ENCODE data around the gene CDK4.

CDK4 gene

GRCh38 chr12:57738661-57739237 lies 13.4 kb downstream of the CDK4 start, which contains the start of gene AGAP2:
AGAP2 (minus strand) TSS chr12:57738742; CDS start chr12:57738246, 496 bp downstream.
- DNase-seq (ENCODE audit: low read depth), result no peak

GRCh38 chr12:57737467-57738460 lies 14.3 kb downstream of the CDK4 start:
- DNase-seq (ENCODE audit: low read depth), result no peak

GRCh38 chr12:57736741-57737466 lies 15.2 kb downstream of the CDK4 start:
- DNase-seq (ENCODE audit: low read depth), result no peak

DNA sequence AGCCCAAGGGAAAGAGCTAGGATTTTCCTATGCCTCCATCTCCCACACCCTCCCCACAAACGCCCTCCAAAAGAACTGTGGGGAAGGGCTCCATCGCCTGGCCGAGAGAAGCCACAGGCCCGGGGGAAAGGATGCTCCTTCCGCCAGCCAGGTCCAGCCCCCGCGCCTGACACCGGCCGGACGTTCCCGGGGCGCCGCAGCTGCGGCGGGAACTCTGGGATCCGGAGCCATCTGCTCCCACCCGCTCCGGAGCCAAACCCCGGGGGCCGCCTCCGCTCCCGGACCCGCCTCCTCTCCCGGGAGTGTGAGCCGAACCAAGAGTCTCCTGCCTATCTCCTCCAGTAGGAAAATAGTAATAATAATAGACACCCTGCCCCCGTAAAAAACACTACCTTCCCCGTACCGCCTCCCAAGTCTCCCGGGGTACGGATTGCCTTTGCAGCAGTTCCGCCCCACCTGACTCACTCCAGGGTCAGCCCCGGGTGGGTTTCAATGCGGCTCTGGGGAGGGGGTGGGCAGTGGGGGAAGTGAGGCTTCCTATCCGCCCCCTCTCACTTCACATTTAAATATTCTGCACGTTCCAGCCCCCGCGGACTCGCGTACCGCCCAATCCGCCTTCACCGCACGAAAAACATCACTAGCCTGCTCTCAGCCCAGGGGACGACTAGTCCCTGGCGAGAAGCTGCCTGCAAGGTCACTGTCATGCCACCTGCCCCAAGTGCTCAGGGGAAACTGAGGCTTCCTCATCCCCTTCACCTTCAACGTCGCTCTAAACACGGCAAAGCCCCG lies 16.0 kb downstream of the CDK4 start:
- no peak for DNase-seq (ENCODE audit: low read depth)

- no peak for DNase-seq (ENCODE audit: low read depth)
Observed at GRCh38 chr12:57735198-57735855, 16.8 kb downstream of the CDK4 start.

DNA sequence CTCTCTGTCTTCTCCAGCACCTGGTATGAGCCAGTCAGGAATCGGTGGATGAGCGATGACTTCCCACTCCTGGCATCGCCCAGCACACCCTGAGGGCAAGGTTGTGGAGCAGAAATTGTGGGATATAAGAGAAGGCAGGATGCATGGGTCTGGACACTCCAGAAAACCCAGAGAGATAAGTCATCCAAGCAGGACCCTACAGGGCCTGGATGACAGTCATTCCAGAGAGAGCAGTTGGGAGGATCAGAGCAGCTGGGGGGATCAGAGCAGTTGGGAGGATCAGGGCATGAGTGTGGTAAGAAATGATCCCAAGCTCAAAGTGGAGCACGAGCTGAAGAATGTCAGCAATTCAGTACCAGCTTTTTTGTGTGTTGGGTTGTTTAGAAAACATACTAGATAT lies 17.5 kb downstream of the CDK4 start:
- no peak for DNase-seq (ENCODE audit: low read depth)

- no peak for DNase-seq (ENCODE audit: low read depth)
Observed at GRCh38 chr12:57733928-57734327, 18.2 kb downstream of the CDK4 start.

DNA sequence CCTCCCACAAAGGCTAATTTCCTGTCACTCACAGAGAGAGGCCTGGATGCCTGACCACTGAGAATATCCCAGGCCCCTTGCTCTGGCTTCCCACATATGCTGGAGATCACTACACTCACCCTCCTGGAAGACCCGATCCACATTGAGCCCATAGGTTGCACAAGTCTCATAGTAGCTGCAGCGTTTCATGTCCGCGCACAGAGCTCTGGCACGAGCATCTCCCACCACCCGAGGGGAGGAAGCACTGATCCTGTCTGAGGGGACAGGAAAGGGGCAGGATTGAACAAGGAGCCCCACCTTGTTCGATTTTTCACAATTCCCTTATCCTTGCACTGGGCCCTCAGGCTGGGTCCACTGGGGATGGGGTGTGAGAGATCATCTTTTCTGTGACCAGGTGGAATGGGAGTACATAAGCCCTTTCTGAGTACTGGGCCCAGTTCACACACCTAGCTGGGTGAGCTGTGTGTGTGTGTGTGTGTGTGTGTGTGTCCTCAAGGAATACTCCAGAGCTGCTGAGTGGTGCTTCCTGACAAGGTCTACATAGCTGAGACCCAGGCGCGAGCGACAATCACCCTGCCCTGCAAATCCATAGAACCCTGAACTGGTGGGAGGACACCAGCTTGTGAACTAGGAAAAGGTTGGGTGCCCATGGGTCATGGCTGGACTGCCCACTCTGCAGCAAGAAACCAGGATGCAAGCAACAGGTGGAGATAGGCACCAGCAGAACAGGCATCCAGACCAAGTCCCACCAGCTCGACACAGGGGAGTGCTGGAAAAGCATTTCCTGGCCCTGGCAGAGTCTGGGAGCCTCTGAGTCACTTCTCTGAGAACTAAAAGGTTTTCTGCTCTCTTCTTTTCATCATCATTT lies 19.1 kb downstream of the CDK4 start:
- DNase-seq (ENCODE audit: low read depth), result no peak

GRCh38 chr12:57732270-57732669 lies 19.8 kb downstream of the CDK4 start:
- no peak for DNase-seq (ENCODE audit: low read depth)

GRCh38 chr12:57731411-57732080 lies 20.6 kb downstream of the CDK4 start:
- DNase-seq (ENCODE audit: low read depth), result no peak

DNA sequence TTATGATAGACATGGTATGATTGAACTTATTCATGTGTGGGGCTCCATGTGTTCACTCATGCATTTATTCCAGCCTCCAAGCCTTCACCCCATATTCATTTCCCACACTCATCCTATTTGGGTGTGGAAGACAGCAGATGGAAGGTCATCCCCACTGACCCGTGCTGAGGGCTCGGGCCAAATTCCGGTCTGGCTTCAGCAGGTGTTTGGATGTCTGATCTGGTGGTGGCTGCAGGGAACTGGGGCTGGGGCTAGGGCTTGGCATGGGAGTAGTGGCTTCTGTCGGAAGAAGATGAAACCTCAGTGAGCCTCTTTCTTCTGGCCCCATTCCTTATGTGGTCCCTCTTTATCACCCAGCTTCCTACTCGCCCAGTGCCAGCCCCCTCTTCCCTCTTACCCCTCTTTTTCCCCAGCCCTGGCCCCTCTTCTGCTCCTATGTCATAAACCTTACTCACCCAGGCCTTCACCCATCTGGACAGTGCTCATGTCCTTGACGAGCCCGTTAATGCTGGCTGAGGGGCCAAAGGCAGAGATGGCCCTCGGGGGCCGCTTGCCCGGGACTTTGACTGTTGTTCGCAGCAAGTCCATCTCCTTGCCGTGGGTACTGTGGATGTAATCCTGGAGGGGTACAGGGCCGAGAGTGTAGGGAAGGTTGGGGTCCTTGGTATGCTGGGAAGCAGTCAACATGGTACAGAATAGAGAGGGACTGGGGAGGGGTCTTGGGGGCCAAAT lies 21.6 kb downstream of the CDK4 start:
- DNase-seq (ENCODE audit: low read depth), result no peak

DNA sequence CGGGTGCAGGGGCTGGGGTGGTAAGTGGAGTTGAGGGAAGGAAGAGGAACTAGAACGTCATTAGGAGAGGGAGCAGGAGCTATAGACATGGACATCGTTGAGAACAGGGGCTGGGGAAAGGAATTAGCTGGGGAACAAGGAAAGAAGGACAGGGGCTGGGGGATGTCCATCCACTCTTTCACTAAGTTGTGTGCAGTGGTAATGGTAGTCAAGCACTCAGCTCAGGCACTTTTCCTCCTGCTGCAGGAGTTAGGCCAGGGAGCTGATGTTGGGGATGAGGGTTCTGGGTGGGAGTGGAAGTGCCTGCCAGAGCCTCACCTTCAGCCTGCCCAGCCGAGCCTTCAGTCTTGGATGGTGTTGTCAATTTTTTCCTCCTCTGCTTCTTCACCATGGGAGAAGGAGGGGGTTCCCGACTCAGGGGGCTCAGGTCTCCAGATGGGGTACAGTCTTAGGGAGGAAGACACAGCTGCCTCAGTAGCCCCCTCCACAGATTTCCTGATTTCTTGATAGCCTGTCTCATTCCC lies 22.7 kb downstream of the CDK4 start:
- DNase-seq (ENCODE audit: low read depth), result no peak

- no peak for DNase-seq (ENCODE audit: low read depth)
Observed at GRCh38 chr12:57727758-57728395, 24.2 kb downstream of the CDK4 start.

DNA sequence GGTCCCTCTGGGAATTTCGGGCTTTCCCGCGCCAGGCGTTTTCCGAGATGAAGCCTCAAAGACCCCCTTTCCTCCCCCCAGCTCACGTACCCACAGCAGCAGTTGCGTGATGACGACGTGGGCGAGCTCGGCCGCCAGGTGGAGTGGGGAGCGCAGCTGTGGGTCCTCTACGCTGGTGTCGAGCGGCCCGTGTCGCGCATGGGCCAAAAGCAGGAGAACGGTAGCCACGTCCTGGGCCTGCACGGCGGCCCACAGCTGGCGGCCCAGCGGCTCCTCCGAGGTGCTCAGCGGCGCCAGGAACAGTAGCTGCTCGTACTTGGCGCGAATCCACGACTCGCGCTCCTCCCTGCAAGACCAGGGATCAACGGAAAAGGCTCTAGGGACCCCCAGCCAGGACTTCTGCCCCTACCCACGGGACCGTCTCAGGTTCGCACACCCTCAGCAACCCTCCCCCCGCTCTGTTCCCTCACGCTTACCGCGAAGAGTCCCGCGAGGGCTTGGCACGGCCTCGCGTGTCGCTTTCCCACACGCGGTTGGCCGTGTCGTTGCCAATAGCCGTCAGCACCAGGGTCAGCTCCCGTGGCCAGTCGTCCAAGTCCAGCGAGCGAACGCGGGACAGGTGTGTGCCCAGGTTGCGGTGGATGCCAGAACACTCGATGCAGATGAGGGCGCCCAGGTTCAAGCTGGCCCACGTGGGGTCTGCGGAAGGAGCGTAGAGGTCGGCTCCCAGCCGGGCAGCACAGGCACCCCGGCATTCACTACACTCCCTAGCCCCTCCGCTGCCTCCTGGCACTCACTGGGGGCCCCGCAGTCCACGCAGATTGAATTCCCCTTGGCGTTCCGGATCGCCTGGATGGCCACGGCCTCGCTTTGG lies 25.0 kb downstream of the CDK4 start:
- no peak for DNase-seq (ENCODE audit: low read depth)

DNA sequence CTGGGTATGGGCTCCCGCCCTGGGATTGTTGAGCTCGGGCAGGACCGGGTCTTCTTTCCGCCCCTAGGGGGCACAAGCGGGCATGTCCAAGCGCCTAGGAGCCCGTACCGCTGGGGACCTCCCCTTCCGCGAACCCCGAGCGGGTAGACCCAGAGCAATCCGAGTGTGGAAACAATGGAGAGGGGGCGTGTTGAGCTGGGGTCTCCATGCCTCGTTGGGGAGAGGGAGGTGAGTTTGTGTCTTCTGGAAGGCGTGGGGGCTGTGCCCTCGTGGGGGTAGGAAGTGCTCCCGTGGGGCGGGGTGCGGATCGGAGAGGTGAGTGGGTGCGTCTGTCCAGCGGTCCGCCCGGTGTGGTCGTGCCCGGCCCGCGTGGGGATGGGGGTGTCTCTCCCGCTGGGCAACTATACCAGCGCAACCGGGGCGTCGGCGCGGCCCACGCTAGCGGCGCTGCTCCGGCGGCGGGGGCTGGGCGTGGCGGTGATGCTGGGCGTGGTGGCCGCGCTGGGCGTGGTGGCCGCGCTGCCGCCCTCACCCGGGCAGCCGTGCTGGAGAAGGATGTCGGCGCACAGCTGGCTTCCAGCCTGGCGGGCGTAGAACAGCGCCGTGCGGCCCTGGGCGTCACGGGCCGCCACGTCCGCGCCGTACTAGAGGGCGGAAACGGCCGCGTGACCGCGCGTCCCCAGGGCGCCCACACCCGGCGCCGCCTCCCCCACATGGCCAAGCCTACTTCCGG lies 25.8 kb downstream of the CDK4 start:
- DNase-seq (ENCODE audit: low read depth), result peak; percentile 68

DNA sequence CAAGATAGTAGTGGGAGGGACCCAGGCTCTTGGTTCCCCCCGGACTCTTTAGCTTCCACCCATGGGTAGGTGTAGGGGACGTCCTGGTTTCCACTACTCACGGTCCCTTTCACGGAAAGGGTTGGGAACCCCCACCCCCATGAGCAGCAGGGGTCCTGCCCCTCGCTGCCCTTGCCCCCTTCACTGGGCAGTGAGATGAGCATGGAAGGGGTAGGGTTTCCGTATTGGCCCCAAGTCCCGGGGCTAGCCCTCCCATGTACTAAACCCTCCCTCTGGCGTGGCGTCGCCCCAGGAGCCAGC lies 26.3 kb downstream of the CDK4 start:
- DNase-seq (ENCODE audit: low read depth), result no peak
